HepG2 (cell line): ENCODE results near the gene ESPNL. TPM values are rescaled to one million over a fixed set of nuclear protein-coding genes. Genes with fewer than 3 reads are reported as not detected.

Source experiments
- ATF7-NPFF ChIP-seq: sonication (generic); formaldehyde crosslinking; IDR thresholded peaks from 2 replicates; pipeline ENCODE4 v1.8.1; 2023; ENCODE audit warnings: mild to moderate bottlenecking, low read depth, missing genetic modification reagents, moderate library complexity
- CAMTA2 ChIP-seq: sonication (generic); formaldehyde crosslinking; IDR thresholded peaks from 2 replicates; pipeline ENCODE4 v1.4.0; 2020; ENCODE audit warnings: mild to moderate bottlenecking, missing genetic modification reagents, borderline replicate concordance
- CCAR2 ChIP-seq: fragments of 200-400 bp; formaldehyde crosslinking; optimal IDR thresholded peaks from 2 replicates; pipeline ENCODE3; 2018; ENCODE audit warnings: low read depth, mild to moderate bottlenecking, low read length, moderate library complexity
- CCDC6 ChIP-seq: sonication (generic); formaldehyde crosslinking; IDR thresholded peaks from 2 replicates; pipeline ENCODE4 v1.8.1; 2022; ENCODE audit warnings: mild to moderate bottlenecking, missing genetic modification reagents, moderate library complexity
- CEBPG ChIP-seq: IDR thresholded peaks from 2 replicates; pipeline ENCODE4 v1.6.1; 2016
- MED1 ChIP-seq: sonication (generic); formaldehyde crosslinking; IDR thresholded peaks from 2 replicates; pipeline ENCODE4 v1.4.0; 2020; ENCODE audit warnings: missing genetic modification reagents
- NBN ChIP-seq: fragments of 450-650 bp; conservative IDR thresholded peaks from 2 replicates; pipeline ENCODE4 v1.6.1; 2017
- PCBP1 ChIP-seq: fragments of 200-400 bp; formaldehyde crosslinking; IDR thresholded peaks from 2 replicates; pipeline ENCODE4 v1.6.1; 2017; ENCODE audit warnings: mild to moderate bottlenecking, low read depth, low read length, borderline replicate concordance
- RFX5 ChIP-seq: IDR thresholded peaks from 2 replicates; pipeline ENCODE4 v1.6.1; 2011; ENCODE audit warnings: low read depth, low read length, improper control_type of control experiment
- RFXAP ChIP-seq: sonication (generic); formaldehyde crosslinking; IDR thresholded peaks from 2 replicates; pipeline ENCODE4 v1.4.0; 2020; ENCODE audit warnings: missing genetic modification reagents, borderline replicate concordance
- SETDB1 ChIP-seq: sonication (generic); formaldehyde crosslinking; IDR thresholded peaks from 2 replicates; pipeline ENCODE4 v1.5.1; 2020; ENCODE audit warnings: missing genetic modification reagents, mild to moderate bottlenecking, borderline replicate concordance
- SNAPC2 ChIP-seq: sonication (generic); formaldehyde crosslinking; IDR thresholded peaks from 2 replicates; pipeline ENCODE4 v1.8.1; 2022; ENCODE audit warnings: mild to moderate bottlenecking, missing genetic modification reagents
- TEAD2 ChIP-seq: sonication (generic); formaldehyde crosslinking; IDR thresholded peaks from 2 replicates; pipeline ENCODE4 v1.9.0; 2021; ENCODE audit warnings: missing genetic modification reagents
- YEATS2 ChIP-seq: sonication (generic); formaldehyde crosslinking; IDR thresholded peaks from 2 replicates; pipeline ENCODE4 v1.4.0; 2020; ENCODE audit warnings: missing genetic modification reagents, borderline replicate concordance
- ZBTB3 ChIP-seq: sonication (generic); formaldehyde crosslinking; IDR thresholded peaks from 2 replicates; pipeline ENCODE4 v1.4.0; 2020; ENCODE audit warnings: low read depth, mild to moderate bottlenecking, moderate library complexity, missing genetic modification reagents, borderline replicate concordance
- ZNF326 ChIP-seq: sonication (generic); formaldehyde crosslinking; IDR thresholded peaks from 2 replicates; pipeline ENCODE4 v1.4.0; 2020; ENCODE audit warnings: missing genetic modification reagents, borderline replicate concordance
- ZNF331 ChIP-seq: sonication (generic); formaldehyde crosslinking; IDR thresholded peaks from 2 replicates; pipeline ENCODE4 v1.4.0; 2020; ENCODE audit warnings: missing genetic modification reagents
- ZNF432 ChIP-seq: sonication (generic); formaldehyde crosslinking; IDR thresholded peaks from 2 replicates; pipeline ENCODE4 v1.5.0; 2020; ENCODE audit warnings: missing genetic modification reagents, mild to moderate bottlenecking, borderline replicate concordance
- ZNF484 ChIP-seq: sonication (generic); formaldehyde crosslinking; IDR thresholded peaks from 2 replicates; pipeline ENCODE4 v1.5.1; 2020; ENCODE audit warnings: mild to moderate bottlenecking, low read depth, missing genetic modification reagents, borderline replicate concordance
- ZNF564 ChIP-seq: sonication (generic); formaldehyde crosslinking; IDR thresholded peaks from 2 replicates; pipeline ENCODE4 v1.8.1; 2023; ENCODE audit warnings: mild to moderate bottlenecking, missing genetic modification reagents
- ZNF773 ChIP-seq: sonication (generic); formaldehyde crosslinking; IDR thresholded peaks from 2 replicates; pipeline ENCODE4 v1.4.0; 2020; ENCODE audit warnings: missing genetic modification reagents, borderline replicate concordance
- polyA plus RNA-seq, 8 experiments: library from polyadenylated mRNA; depleted of rRNA in 3 of 8; stranded (reverse) in 7 of 8; unstranded in 1 of 8; fragments of >200 nt; fragmentation: Illumina TruSeq in 4 of 8; extraction: Trizol in 4 of 8; gene quantifications; 2 replicates each; pipeline versions ENCODE4 v1.2.1 to v1.2.3, GENCODE V29; 2011 to 2016; ENCODE audit warnings: low read depth in 4 of 8, missing spikeins in 1 of 8, mixed read lengths in 1 of 8; ENCODE audit not compliant: insufficient read depth in 1 of 8
- total RNA-seq, 5 experiments: library from RNA; depleted of rRNA; stranded (reverse); fragments of >200 nt; fragmentation: Illumina TruSeq; extraction: Trizol; gene quantifications; 2 replicates each; pipeline ENCODE4 v1.2.3, GENCODE V29; 2016; ENCODE audit warnings: low read depth in 1 of 5
- TF ChIP-seq, protein P1 (sequence below): sonication (generic); formaldehyde crosslinking; IDR thresholded peaks from 2 replicates; pipeline ENCODE4 v1.5.0; 2020; ENCODE audit warnings: missing genetic modification reagents, mild to moderate bottlenecking, borderline replicate concordance
- TF ChIP-seq, protein P2 (sequence below): sonication (generic); formaldehyde crosslinking; IDR thresholded peaks from 2 replicates; pipeline ENCODE4 v1.4.0; 2020; ENCODE audit warnings: missing genetic modification reagents
- TF ChIP-seq, protein P3 (sequence below): sonication (generic); formaldehyde crosslinking; IDR thresholded peaks from 2 replicates; pipeline ENCODE4 v1.8.1; 2023; ENCODE audit warnings: missing genetic modification reagents, inconsistent platforms, borderline replicate concordance
- TF ChIP-seq, protein P4 (sequence below): sonication (generic); formaldehyde crosslinking; conservative IDR thresholded peaks from 2 replicates; pipeline ENCODE4 v1.4.0; 2020; ENCODE audit warnings: missing genetic modification reagents

The ESPNL gene
- total and polyA plus RNA-seq, 2 of the 13 experiments (the other 11 are each of a cell fraction or from before 2014, with no cell fraction given): 0.45 to 0.80 TPM

DNA sequence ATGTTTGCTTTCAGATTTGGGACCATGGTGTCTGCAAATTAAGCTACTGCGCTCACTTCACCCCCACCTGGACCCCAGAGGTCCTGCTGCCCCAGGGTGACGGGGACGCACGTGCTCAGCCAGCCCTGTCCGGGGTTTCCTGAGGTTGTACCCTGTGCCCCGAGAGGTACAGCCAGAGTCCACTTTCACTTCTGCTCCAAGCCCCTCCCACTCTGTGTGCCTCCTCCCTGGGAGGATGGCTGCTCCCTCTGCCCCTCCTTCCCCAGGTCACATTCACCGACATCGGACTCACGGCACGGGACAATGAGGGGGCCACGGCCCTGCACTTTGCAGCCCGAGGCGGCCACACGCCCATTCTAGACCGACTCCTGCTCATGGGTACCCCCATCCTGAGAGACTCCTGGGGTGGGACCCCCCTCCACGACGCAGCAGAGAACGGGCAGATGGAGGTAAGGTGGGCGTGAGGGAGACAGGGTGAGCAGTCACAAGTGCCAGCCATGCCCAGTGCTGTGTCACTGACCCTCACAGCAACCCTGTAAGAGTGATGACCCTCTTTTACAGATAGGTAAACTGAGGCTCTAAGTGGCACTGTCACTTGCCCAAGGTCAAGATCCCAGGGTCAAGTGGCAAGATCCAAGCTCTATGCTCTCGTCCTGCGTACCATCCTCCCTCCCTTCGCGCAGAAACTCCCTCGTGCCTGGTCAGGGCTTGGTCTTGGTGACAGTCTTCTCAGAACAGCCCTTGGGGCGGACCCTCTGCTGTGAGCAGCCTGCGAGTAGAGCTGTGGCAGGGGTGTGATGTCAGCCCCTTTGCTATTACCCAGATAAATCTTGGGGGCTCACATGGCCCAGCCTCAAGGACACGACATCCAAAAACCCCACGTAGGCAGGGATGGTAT, 7.6 kb downstream of the ESPNL start (continued):
- TF ChIP-seq RFX5 (no peak), ZNF773 (no peak), SNAPC2 (CRISPR knock-in tag) (no peak), YEATS2 (CRISPR knock-in tag) (peak; percentile 52; the same call in 1 of the 2 replicates), CEBPG (CRISPR knock-in tag) (no peak), CCAR2 (no peak), NBN (no peak), CAMTA2 (no peak), ATF7-NPFF (CRISPR knock-in tag) (no peak), SETDB1 (no peak), ZNF326 (no peak), ZNF331 (CRISPR knock-in tag) (peak; percentile 42; the same call in 1 of the 2 replicates), CCDC6 (CRISPR knock-in tag) (no peak), ZNF564 (no peak), ZBTB3 (CRISPR knock-in tag) (no peak), TEAD2 (CRISPR knock-in tag) (no peak; the same call in 1 of the 2 replicates), MED1 (CRISPR knock-in tag) (0 out of 2 replicates have a peak, but pooled peaks have one; percentile 46), ZNF484 (CRISPR knock-in tag) (no peak), PCBP1 (no peak; the same call in 1 of the 2 replicates), ZNF432 (CRISPR knock-in tag) (no peak), RFXAP (CRISPR knock-in tag) (peak; percentile 89; the same call in 1 of the 2 replicates)
- TF ChIP-seq, protein P1, sequence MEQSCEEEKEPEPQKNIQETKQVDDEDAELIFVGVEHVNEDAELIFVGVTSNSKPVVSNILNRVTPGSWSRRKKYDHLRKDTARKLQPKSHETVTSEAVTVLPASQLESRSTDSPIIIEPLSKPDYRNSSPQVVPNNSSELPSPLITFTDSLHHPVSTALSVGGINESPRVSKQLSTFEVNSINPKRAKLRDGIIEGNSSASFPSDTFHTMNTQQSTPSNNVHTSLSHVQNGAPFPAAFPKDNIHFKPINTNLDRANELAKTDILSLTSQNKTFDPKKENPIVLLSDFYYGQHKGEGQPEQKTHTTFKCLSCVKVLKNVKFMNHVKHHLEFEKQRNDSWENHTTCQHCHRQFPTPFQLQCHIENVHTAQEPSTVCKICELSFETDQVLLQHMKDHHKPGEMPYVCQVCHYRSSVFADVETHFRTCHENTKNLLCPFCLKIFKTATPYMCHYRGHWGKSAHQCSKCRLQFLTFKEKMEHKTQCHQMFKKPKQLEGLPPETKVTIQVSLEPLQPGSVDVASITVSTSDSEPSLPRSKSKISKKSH (CRISPR knock-in tag): no peak
- TF ChIP-seq, protein P2, sequence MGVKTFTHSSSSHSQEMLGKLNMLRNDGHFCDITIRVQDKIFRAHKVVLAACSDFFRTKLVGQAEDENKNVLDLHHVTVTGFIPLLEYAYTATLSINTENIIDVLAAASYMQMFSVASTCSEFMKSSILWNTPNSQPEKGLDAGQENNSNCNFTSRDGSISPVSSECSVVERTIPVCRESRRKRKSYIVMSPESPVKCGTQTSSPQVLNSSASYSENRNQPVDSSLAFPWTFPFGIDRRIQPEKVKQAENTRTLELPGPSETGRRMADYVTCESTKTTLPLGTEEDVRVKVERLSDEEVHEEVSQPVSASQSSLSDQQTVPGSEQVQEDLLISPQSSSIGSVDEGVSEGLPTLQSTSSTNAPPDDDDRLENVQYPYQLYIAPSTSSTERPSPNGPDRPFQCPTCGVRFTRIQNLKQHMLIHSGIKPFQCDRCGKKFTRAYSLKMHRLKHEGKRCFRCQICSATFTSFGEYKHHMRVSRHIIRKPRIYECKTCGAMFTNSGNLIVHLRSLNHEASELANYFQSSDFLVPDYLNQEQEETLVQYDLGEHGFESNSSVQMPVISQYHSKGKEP: 0 out of 2 replicates have a peak, but pooled peaks have one; percentile 60
- TF ChIP-seq, protein P3, sequence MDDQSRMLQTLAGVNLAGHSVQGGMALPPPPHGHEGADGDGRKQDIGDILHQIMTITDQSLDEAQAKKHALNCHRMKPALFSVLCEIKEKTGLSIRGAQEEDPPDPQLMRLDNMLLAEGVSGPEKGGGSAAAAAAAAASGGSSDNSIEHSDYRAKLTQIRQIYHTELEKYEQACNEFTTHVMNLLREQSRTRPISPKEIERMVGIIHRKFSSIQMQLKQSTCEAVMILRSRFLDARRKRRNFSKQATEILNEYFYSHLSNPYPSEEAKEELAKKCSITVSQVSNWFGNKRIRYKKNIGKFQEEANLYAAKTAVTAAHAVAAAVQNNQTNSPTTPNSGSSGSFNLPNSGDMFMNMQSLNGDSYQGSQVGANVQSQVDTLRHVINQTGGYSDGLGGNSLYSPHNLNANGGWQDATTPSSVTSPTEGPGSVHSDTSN (CRISPR knock-in tag): no peak
- TF ChIP-seq, protein P4, sequence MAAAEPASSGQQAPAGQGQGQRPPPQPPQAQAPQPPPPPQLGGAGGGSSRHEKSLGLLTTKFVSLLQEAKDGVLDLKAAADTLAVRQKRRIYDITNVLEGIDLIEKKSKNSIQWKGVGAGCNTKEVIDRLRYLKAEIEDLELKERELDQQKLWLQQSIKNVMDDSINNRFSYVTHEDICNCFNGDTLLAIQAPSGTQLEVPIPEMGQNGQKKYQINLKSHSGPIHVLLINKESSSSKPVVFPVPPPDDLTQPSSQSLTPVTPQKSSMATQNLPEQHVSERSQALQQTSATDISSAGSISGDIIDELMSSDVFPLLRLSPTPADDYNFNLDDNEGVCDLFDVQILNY (CRISPR knock-in tag): no peak
